Testis (tissue), 2 donors: ENCODE results near the gene BMP7.
"Not testable (repeated sequence)": the region's sequence is repeated elsewhere in the genome, so short reads cannot be mapped to it uniquely, and the experiment has no call there.

Experiments
- CTCF ChIP-seq, 3 experiments: fragments of 450-650 bp in 2 of 3; fragments of 200-600 bp in 1 of 3; sonication (generic) in 1 of 3; IDR thresholded peaks; one replicate each; pipeline ENCODE4 v1.5.1; 2016 to 2019; ENCODE audit warnings: antibody characterized with exemption in 3 of 3, mild to moderate bottlenecking in 2 of 3, moderate library complexity in 1 of 3
- POLR2A ChIP-seq: fragments of 450-650 bp; IDR thresholded peaks from one replicate; pipeline ENCODE4 v1.6.1; 2017; ENCODE audit warnings: antibody characterized with exemption, mild to moderate bottlenecking, moderate library complexity

- TF ChIP-seq POLR2A; CTCF (IDR thresholded peaks at IDR 0.05): not testable (repeated sequence)
These were observed 108.7 kb downstream of the BMP7 start for GRCh38 chr20:57157787-57158186.
